GM19438 (cell line): ENCODE data around the gene LPXN.

Experiments used
- ATAC-seq: cut with Tn5 transposase; IDR thresholded peaks from one replicate; pipeline ENCODE4 v1.9.1; 2021; ENCODE audit warnings: low read depth; ENCODE audit not compliant: unreplicated experiment

LPXN gene

DNA sequence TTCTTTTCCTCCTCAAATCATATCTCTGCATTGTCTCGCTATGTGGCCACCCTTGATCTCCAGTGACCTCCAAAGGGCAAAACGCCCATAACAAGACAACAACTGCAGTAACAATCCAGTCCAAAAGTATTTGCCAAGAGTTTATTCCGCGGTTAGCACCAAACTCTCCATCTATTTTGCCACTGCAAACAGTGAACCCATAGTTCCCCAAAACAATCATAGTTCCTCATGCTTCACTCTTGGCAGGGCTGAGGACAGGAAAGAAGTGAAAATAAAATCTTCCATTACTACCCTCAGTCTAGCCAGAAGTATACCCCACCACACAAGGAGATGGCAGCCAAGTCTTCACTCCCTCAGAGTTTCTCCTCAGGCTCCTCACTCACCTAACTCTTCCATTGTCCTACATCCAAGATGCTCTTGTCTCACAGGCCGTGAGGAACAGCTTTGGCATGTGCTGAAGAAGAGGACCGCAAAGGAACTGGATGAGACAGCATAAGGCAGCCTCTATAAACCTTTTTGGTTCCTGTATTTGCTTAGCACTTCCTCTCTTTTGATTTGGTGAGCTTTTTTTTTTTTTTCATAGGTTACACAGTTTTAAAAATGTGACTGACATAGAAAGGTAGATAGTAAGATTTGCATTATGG is at the start of gene LPXN:
TSS of gene LPXN (minus strand) at position 480 of the 644 bp plus-strand sequence. CDS start at position 396, 84 bp downstream.
- no peak for ATAC-seq

DNA sequence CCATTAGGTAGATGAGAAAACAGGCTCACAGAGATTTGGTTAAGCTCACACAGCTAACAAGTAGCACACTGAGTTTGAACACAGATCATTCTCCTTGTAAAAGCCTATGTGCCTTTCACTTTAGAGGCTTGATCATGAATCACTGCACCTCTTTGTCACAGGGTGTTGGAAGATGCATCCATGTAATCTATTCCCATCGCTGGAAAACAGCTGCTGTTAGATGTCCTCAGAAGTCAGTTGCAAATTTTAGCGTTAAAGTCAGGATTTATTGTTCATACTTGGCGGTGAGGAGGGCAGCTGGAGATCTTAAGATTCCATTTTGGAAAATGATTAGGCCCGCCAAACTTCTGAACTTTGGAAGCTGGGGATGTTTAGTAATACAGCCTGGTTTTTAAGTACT is 49.4 kb upstream of the LPXN start:
- ATAC-seq, result no peak

DNA sequence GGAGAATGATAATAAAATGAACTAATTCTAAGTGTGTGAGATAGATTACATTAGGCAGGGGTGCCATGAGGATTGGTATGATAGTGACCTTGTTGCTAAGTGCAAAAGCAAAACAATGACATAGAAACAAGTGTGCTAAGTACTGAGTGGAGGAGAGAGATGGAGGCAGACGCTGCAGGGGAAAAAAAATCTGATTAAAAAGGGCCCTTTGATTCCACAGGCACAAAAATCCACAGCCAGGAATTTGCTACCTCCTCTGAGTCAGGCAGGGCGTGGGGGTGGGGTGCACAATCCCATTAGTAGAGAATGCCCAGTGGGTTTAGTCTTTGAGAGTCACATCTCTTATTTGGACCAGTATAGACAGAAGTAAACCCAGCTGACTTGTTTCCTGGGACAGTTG is 46.7 kb upstream of the LPXN start, which contains the start of gene CNTF:
TSS of gene CNTF (plus strand) at position 322 of the 400 bp plus-strand sequence. CDS start 88 bp downstream, outside the sequence.
- no peak for ATAC-seq

DNA sequence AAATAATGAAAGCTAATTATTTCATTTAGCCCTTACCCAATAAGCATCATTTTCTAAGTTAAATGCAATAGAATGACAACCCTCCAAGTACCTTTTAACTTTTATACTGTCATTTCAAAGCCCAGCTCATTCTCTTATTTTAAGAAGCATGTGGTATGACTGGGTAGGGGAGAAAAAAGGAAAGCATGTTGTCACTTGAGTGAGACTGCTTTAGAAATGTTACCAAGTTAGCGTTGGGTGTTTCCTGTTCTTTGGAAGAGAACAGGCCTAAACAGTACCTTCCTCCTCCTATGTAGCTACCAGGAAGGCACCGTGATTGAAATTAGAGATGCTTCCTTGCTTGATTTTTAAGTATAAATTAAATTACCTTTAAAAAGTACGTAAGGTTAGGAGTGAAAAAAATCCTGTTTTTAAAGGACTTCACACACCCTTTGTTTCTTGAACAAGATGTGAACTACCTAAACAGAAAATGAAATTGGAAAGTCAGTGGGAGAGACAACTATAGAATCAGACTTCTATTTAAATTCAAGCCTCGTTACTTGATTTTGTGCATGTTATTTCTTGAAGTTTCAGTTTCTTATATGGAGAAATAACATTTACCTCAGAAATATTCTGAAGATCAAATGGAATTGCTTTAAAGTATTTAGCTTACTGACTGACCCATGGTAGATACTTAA is 46.1 kb upstream of the LPXN start:
- ATAC-seq, result no peak

DNA sequence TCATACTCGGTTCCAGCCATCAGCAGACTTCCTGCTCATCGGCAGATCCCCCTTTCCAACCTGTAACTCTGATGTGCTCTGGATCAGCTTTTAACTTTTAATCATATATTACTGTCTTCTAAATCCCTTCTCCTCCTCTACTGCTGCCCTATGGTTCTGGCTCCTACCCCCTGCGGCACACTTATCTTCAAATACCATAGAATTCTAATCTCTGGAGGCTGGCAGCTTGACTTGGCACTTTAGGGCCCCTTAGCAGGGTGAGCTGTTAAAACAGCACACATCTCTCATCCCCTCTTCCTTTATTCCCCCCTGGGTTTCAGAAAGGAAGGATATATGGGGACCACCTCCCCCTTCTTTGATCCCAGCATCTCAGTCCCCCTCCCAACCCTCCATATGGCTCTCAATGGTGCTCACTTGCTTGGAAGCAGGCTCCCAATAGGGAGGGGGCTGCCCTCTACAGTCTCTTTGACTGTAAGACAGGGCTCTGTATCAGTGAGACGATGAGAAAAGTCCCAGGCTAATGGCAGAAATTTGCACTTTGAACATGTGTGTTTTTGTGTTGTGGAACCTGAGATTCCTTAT is 42.4 kb upstream of the LPXN start:
- no peak for ATAC-seq

DNA sequence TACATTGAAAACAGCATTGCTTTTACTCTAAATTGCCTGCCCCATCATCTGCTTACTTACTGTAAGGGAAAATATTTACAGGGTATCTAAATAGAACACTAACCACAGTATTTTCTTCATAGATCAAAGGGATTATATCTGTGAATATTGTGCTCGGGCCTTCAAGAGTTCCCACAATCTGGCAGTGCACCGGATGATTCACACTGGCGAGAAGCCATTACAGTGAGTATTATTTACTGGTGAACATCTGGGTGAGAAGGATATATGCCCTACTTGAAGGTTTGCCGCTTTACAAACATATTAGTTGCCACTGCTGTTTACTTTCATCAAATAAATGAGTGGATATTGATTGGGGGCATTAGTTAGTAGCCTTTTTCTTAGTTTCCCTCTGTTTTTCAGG is 40.9 kb upstream of the LPXN start:
- ATAC-seq, result no peak

DNA sequence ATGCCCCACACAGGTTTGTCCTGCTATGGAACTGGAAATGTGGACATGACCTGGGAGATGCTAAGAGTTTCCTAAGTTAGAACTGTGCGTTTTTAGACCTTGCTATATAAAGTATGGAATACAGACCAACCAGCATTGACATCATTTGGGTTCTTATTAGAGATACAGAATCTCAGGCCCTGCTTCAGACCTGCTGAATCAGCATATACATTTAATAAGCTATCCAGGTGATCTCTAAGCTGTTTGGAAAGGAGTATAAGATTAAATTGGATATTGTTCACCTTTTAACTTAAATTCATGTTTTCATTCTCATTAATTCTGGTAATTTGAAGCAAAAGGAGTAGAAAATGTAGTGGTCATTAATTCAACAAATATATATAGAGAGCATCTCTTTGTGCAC is 39.9 kb upstream of the LPXN start:
- no peak for ATAC-seq

DNA sequence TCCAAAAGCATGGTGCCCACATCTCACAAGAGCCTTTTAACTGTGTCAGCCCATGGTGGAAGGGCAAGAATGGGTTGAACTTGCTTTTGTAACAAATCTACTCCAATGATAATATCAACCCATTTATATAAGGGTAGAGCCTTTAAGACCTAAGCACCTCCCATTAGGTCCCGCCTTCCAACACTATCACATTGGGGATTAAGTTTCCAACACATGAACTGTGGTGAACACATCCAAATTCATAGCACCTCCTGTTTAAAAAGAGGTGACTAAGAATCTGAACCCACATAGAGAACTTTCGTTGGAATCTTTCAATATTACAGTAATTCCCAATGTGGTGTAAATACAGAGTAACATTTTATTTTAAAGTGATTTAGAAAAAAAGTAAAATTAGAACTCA is 37.6 kb upstream of the LPXN start:
- ATAC-seq, result no peak

DNA sequence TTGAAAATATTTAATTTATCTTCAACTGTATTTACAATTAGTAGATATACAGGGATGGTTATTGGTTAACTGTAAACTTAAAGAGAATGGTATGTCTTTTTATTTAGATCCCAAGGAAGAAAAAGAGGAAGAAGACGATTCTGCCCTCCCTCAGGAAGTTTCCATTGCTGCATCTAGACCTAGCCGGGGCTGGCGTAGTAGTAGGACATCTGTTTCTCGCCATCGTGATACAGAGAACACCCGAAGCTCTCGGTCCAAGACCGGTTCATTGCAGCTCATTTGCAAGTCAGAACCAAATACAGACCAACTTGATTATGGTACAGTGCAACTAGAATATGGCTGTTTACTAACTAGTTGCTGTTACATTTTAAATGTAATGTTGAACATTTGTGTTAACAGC is 34.1 kb upstream of the LPXN start:
- no peak for ATAC-seq

DNA sequence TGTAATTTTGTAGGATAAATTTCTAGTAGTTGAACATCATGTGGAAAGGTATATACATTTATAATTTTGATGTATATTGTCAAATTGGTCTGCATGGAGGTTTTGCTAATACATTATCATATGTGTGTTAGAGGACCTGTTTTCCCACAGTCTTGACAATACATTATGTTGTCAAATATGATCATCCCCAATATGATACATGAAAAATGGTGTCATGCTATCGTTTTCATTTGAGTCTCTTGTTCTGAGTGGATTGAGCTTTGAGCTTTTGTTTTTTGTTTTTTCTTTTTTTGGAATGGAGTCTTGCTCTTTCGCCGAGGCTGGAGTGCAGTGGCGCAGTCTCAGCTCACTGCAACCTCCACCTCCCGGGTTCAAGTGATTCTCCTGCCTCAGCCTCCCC is 32.7 kb upstream of the LPXN start:
- no peak for ATAC-seq

DNA sequence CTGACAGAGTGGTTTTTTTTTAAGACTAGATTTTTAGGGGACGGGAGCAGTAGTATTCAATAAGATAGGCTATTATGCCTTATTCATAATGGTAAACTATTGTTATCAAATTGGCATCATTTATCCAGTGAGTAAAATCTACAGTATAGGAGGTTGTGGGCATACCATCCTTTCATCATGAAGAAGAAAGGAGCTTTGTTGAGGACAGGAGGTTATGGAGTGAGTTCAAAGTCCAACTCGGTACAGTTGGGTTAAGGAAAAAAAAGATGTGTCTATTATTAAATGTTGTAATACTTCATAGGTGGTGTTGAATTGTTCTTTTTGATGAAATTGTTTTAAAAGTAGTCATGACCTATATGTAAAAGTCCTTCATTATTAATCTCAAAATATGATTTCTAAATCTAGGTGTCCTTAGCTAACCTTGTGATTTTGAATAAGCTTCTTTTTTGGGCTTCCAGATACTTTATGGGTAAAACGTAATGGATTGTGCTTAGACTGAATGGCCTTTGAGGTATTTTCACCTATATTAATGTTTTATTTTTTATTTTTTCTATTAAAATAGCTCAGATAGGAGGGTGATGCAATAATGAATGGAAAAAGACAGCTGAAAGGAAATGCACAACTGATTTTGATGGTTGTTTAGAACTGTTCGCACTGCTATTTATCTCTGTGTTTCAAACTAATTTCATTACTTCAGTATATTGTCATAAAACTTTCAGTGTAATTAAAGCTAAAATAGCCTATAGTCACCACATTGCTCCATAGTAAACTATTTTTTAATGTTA is 31.5 kb upstream of the LPXN start:
- ATAC-seq, result no peak

DNA sequence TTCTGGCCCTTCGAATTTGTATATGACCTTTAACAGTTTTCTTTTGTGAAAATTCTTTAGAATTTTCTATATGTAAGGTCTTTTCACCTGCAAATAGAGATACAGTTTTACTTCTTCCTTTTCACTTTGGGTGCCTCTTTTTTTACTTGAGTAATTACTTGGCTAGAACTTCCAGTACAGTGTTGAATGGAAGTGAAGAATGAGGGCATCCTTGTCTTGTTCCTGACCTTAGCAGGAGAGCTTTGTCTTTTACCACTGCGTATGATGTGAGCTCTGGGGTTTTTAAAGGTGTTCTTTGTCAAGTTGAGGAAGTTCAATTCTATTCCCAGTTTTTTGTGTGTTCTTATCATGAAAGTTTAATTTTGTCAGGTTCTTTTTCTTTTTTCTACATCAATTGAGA is 24.9 kb upstream of the LPXN start:
- no peak for ATAC-seq

DNA sequence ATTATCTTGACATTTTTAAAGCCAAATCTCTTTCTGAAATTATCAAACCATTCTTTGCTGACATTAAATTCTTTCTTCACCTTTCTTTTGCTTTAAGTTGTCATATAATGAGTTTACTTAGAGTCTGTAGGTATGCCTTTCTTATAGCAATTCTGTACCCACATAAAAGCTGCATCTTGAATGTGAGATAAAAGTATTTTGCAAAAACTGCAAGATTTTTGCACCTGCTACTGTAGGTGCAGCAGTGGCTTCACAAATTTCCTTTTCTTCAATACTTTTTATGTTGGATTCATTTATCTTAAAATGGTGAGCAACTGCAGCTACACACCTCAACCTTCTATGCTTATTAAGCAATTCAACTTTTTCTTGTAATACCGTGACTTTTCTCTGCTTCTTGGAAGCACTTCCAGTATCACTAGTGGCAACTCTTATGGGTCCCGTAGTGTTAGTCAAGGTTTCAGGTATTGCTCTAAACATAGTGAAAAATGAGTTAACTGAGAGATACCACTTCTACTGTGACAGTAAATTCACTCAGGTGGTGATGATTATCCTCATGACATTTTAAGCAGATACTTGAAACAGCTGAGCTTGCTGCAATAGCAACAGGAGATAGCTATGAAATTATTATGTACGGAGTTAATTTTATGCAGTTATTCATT is 22.0 kb upstream of the LPXN start:
- no peak for ATAC-seq

DNA sequence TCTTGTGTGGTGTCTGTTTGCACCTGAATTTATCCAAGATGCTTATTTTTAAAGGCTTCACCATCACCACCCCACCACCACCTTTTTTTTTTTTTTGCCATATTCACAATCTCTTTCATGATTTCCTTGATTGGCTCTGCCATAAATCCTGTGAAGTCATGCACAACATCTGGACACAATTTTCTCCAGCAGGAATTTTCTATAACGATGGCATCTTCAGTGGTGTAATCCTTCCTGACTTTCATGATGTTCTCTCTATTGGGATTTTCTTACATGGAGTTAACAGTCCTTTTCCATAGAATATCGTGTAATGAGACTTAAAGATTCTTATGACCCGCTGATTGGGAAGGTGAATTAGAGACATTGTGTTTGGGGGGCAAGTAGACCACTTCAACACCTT is 21.0 kb upstream of the LPXN start:
- ATAC-seq, result no peak

DNA sequence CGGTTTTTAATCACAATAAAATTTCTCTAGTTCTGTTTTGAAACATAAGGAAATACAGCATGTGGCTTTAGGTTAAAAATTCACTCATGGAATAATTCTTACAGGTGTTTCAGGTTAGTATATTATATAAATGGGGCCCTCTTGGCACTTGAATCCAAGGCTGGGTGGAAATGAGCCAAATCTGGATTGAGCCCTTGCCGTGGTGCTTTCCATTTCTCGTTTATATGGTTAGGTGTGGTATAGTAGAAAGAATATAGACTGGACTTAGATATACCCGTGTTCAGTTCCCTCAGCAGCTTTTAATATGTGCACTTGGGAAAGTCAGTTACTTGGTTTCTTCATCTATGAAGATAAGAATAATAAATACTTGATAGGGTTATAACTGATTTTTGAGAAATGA is 19.2 kb upstream of the LPXN start:
- no peak for ATAC-seq

DNA sequence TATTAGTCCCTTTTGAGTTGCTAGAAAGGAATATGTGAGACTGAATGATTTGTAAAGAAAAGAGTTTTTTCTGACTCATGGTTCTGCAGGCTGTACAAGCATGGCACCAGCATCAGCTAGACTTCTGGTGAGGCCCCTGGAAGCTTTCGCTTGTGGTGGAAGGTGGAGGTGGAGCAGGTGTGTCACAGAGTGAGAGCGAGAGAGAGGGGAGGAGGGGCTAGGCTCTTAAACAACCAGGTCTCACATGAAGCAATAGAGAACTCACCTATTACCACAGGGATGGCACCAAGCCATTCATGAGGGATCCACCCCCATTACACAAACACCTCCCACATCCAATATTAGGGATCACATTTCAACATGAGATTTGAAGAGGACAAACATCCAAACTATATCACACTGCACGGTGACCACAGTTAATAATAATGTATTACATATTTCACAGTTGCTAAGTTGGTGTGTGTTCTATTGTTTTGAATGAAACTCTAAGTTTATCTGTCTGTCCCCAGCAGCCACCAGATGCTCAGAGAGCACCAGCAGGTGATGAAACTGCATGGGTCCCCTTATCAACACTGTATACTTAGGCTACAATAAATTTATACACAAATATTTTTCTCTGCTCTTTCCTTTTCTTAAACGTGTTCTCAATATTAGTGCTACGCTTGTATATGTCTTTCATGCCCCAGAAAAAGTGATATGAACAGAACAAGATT is 17.3 kb upstream of the LPXN start:
- no peak for ATAC-seq

DNA sequence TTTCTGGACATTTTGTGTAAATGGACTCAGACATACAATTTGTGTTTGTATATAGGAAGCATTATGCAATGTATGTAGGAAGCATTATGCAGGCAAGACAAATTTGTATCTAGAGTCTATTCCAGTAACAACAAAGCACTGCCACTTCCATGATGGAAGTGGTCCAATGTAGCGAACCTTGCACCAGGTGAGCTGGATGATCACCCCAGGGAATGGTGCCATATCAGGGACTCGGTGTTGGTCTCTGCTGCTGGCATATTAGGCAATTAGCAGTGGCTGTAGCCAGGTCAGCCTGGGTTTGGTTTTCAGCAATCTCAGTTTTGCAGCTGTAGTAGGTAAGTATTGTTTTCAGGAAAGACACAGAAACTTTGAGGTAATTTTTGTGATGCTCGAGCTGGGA is 16.0 kb upstream of the LPXN start:
- ATAC-seq, result no peak

DNA sequence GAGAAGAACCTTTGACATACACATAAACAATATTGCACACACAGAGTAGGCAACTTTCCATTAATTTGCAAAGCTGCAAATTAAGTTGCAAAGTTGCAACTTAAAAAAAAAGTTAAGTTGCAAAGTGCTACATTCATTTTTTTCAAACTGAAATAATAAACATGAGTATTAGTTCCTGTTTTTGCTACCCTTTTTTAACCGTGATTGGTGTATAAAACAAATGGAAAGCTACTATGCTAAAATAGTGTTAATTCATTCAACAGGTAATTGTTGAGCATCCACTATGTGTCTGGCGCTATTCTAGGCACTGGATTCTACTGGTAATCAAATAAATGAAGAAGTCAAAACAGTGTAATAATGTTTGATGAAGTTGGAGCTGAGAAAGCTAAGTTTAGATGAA is 11.3 kb upstream of the LPXN start:
- ATAC-seq, result no peak

DNA sequence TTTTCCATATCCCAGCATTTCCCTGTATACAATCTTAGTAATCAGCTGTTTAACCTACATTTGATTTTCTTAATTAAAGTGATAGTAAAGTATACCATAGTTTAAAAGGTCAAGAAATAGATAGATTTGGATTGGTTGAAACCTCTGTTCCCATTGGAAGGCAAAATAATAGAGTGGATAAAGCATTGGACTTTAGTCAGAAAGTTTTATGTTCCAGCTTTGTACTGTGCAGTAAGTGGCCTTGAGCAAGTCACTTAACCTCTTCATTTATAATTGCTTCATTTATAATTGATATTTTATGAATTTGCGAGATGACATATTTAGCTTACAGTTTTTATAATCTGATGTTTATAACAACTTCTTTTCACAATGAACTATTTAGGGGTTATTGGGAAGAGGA is 6.8 kb upstream of the LPXN start:
- no peak for ATAC-seq

DNA sequence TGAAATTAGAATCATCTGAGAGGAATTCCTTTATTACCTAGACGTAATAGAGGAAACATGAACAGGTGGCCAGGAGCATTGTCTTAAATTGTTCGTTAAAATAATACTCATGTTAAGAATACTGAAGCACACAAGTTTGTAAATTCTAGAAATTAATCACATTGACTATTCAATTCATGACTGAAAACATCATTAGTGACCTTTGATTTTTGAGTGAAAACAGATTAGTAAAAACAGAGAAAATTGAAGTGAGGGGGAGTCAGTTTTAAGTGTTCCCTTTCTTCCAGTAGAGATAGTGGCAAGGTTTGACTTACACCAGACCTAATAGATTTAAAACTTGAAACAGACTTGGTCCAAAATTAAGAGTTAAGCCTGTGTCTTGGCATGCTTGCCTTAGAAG is 4.7 kb upstream of the LPXN start:
- no peak for ATAC-seq
